H1 (cell line): Measurements from ENCODE around the gene FBN2. TPM values are rescaled to one million over a fixed set of nuclear protein-coding genes. Genes with fewer than 3 reads are reported as not detected.

ENCODE experiments used
- CTCF ChIA-PET: fragments of 300-600 bp; sonication (Branson Sonifier 250); formaldehyde crosslinking; loops from one replicate; lab custom pipeline; 2021; ENCODE audit not compliant: partially characterized antibody; lab: Charles Lee
- POLR2A ChIA-PET: fragments of 300-600 bp; sonication (Branson Sonifier 250); formaldehyde crosslinking; loops from one replicate; lab custom pipeline; 2021; ENCODE audit warnings: inconsistent platforms; ENCODE audit not compliant: partially characterized antibody; lab: Charles Lee
- DNase-seq, 2 experiments: peaks; one replicate each; pipeline versions ENCODE4 v3.0.0 to v3.0.0-alpha.2; 2010 to 2022; ENCODE audit warnings: low spot score in 2 of 2, low read depth in 1 of 2, mixed read lengths in 1 of 2
- FAIRE-seq: peaks from 2 replicates; lab custom pipeline; 2011; peaks lifted over from hg19 to GRCh38; lab: Jason Lieb, UNC
- H2AFZ ChIP-seq: 2 replicates; pipeline ENCODE4 v1.8.1; 2012; ENCODE audit warnings: low read length, inconsistent platforms
- H2AK5ac ChIP-seq: 2 replicates; pipeline ENCODE4 v1.6.1; 2013; ENCODE audit warnings: low read depth, low read length
- H2BK120ac ChIP-seq: replicated peaks from 2 replicates; pipeline ENCODE3; 2013; ENCODE audit warnings: low read depth, low read length, inconsistent platforms
- H2BK12ac ChIP-seq: 2 replicates; pipeline ENCODE4 v1.6.1; 2013; ENCODE audit warnings: low read depth, low read length
- H2BK15ac ChIP-seq: 2 replicates; pipeline ENCODE4 v1.6.1; 2013; ENCODE audit warnings: low read length
- H2BK20ac ChIP-seq: 2 replicates; pipeline ENCODE4 v1.6.1; 2013; ENCODE audit warnings: low read length
- H2BK5ac ChIP-seq: 2 replicates; pipeline ENCODE4 v1.6.1; 2013; ENCODE audit warnings: low read depth, low read length
- H3K14ac ChIP-seq: 2 replicates; pipeline ENCODE4 v1.6.1; 2013; ENCODE audit warnings: inconsistent platforms; ENCODE audit not compliant: insufficient read length
- H3K18ac ChIP-seq: 2 replicates; pipeline ENCODE4 v1.6.1; 2013; ENCODE audit warnings: low read length; ENCODE audit errors: extremely low read depth
- H3K23ac ChIP-seq: 2 replicates; pipeline ENCODE4 v1.6.1; 2013; ENCODE audit warnings: inconsistent platforms; ENCODE audit not compliant: insufficient read length
- H3K23me2 ChIP-seq: 2 replicates; pipeline ENCODE4 v1.6.1; 2013; ENCODE audit warnings: low read depth, low read length
- H3K27ac ChIP-seq: 2 replicates; pipeline ENCODE4 v1.6.1; 2011; ENCODE audit warnings: low read depth, low read length, inconsistent platforms
- H3K27me3 ChIP-seq, 4 experiments: replicated peaks in 1 of 4; 1 replicate in 1 of 4; 2 replicates in 3 of 4; pipeline versions ENCODE4 v1.6.1 to v1.8.1; 2011 to 2013; ENCODE audit warnings: low read length in 3 of 4, mild to moderate bottlenecking in 3 of 4, inconsistent platforms in 2 of 4, mixed read lengths in 2 of 4, moderate library complexity in 1 of 4; ENCODE audit not compliant: control insufficient read depth in 3 of 4, insufficient read depth in 3 of 4; ENCODE audit errors: extremely low read depth in 1 of 4
- H3K36me3 ChIP-seq, 4 experiments: 2 replicates each; pipeline versions ENCODE4 v1.6.1 to v1.8.1; 2011 to 2013; ENCODE audit warnings: mild to moderate bottlenecking in 4 of 4, low read length in 3 of 4, moderate library complexity in 2 of 4, control low read depth in 1 of 4, inconsistent platforms in 1 of 4; ENCODE audit not compliant: insufficient read depth in 4 of 4, control insufficient read depth in 2 of 4
- H3K4ac ChIP-seq: replicated peaks from 2 replicates; pipeline ENCODE3; 2013; ENCODE audit warnings: low read length, low read depth, mixed read lengths, inconsistent platforms; ENCODE audit not compliant: insufficient read length
- H3K4me1 ChIP-seq, 4 experiments: replicated peaks in 1 of 4; 1 replicate in 1 of 4; 2 replicates in 3 of 4; pipeline versions ENCODE4 v1.6.1 to v1.8.1; 2011 to 2013; ENCODE audit warnings: low read length in 3 of 4, inconsistent platforms in 2 of 4, mixed read lengths in 1 of 4; ENCODE audit not compliant: insufficient read depth in 4 of 4, control insufficient read depth in 3 of 4
- H3K4me2 ChIP-seq, 2 experiments: 2 replicates each; pipeline versions ENCODE4 v1.6.1 to v1.8.1; 2011 to 2013; ENCODE audit warnings: low read depth in 2 of 2, low read length in 2 of 2, control low read depth in 1 of 2, inconsistent platforms in 1 of 2, mild to moderate bottlenecking in 1 of 2; ENCODE audit not compliant: insufficient read depth in 1 of 2
- H3K4me3 ChIP-seq, 4 experiments: fragments of 200-600, 300-600 bp in 1 of 4; sonication (generic), shearing (Covaris generic), sonication (Bioruptor Twin) in 1 of 4; 2 replicates each; pipeline versions ENCODE4 v1.5.1 to v1.8.1; 2011 to 2016; ENCODE audit warnings: low read length in 4 of 4, low read depth in 3 of 4, control low read depth in 2 of 4, inconsistent platforms in 2 of 4, mild to moderate bottlenecking in 2 of 4, mixed read lengths in 1 of 4, moderate library complexity in 1 of 4; ENCODE audit not compliant: insufficient read depth in 2 of 4; ENCODE audit errors: extremely low read depth in 1 of 4
- H3K56ac ChIP-seq: replicated peaks from 2 replicates; pipeline ENCODE3; 2013; ENCODE audit warnings: low read depth, mild to moderate bottlenecking, mixed read lengths, low read length, inconsistent platforms; ENCODE audit not compliant: insufficient read length
- H3K79me1 ChIP-seq: 2 replicates; pipeline ENCODE4 v1.6.1; 2013; ENCODE audit warnings: low read depth, low read length, control low read depth
- H3K79me2 ChIP-seq, 2 experiments: 2 replicates each; pipeline versions ENCODE4 v1.6.1 to v1.8.1; 2012 to 2013; ENCODE audit warnings: low read length in 2 of 2, mild to moderate bottlenecking in 2 of 2, inconsistent platforms in 1 of 2; ENCODE audit not compliant: insufficient read depth in 2 of 2, control insufficient read depth in 1 of 2
- H3K9ac ChIP-seq, 4 experiments: replicated peaks in 1 of 4; 1 replicate in 1 of 4; 2 replicates in 3 of 4; pipeline versions ENCODE4 v1.6.1 to v1.8.1; 2011 to 2013; ENCODE audit warnings: low read depth in 3 of 4, low read length in 3 of 4, control low read depth in 2 of 4, mild to moderate bottlenecking in 2 of 4, moderate library complexity in 2 of 4, inconsistent platforms in 1 of 4; ENCODE audit errors: extremely low read depth in 1 of 4
- H3K9me3 ChIP-seq, 2 experiments: 2 replicates each; pipeline versions ENCODE4 v1.6.1 to v1.8.1; 2012 to 2013; ENCODE audit warnings: mild to moderate bottlenecking in 2 of 2, moderate library complexity in 2 of 2, control low read depth in 1 of 2, inconsistent platforms in 1 of 2, low read depth in 1 of 2, low read length in 1 of 2, mixed read lengths in 1 of 2; ENCODE audit not compliant: insufficient read depth in 2 of 2
- H4K20me1 ChIP-seq, 2 experiments: replicated peaks in 1 of 2; 2 replicates each; pipeline versions ENCODE3 to v1.8.1; 2011 to 2013; ENCODE audit warnings: inconsistent platforms in 2 of 2, low read length in 2 of 2, mild to moderate bottlenecking in 1 of 2; ENCODE audit not compliant: insufficient read depth in 2 of 2, control insufficient read depth in 1 of 2
- H4K5ac ChIP-seq: 2 replicates; pipeline ENCODE4 v1.6.1; 2013; ENCODE audit warnings: low read length, low read depth, mixed read lengths, inconsistent platforms; ENCODE audit not compliant: insufficient read length
- H4K8ac ChIP-seq: 2 replicates; pipeline ENCODE4 v1.8.0; 2013; ENCODE audit warnings: mild to moderate bottlenecking, moderate library complexity, low read length, inconsistent platforms; ENCODE audit not compliant: insufficient read depth; ENCODE audit errors: extremely low read depth
- H4K91ac ChIP-seq: replicated peaks from 2 replicates; pipeline ENCODE3; 2013; ENCODE audit warnings: low read length, mixed read lengths, inconsistent platforms; ENCODE audit not compliant: insufficient read length
- BACH1 ChIP-seq: IDR thresholded peaks from 2 replicates; pipeline ENCODE4 v1.6.1; 2012; ENCODE audit warnings: low read length, improper control_type of control experiment
- CBX5 ChIP-seq: fragments of 300-800, 300-1000 bp; sonication (generic); IDR thresholded peaks from 2 replicates; pipeline ENCODE4 v1.7.1; 2016; ENCODE audit warnings: antibody characterized with exemption, low read length, low read depth
- CTCF ChIP-seq, 3 experiments: IDR thresholded peaks; 1 replicate in 2 of 3; 2 replicates in 1 of 3; pipeline versions ENCODE4 v1.5.1 to v1.6.1; 2011; ENCODE audit warnings: low read length in 3 of 3, mild to moderate bottlenecking in 3 of 3, inconsistent platforms in 2 of 3, low read depth in 1 of 3, moderate library complexity in 1 of 3; ENCODE audit not compliant: insufficient read depth in 1 of 3; ENCODE audit errors: control extremely low read depth in 1 of 3
- FOSL1 ChIP-seq: IDR thresholded peaks from 2 replicates; pipeline ENCODE4 v1.6.1; 2011; ENCODE audit warnings: mild to moderate bottlenecking, low read depth, low read length, moderate library complexity; ENCODE audit not compliant: insufficient read depth
- KDM4A ChIP-seq: IDR thresholded peaks from one replicate; pipeline ENCODE4 v1.7.1; 2012; ENCODE audit warnings: low read depth, mild to moderate bottlenecking, moderate library complexity, low read length, inconsistent platforms; ENCODE audit not compliant: severe bottlenecking
- POLR2AphosphoS5 ChIP-seq: IDR thresholded peaks from 2 replicates; pipeline ENCODE4 v1.6.1; 2011; ENCODE audit warnings: low read depth, low read length
- RFX5 ChIP-seq: IDR thresholded peaks from 2 replicates; pipeline ENCODE4 v1.6.1; 2011; ENCODE audit warnings: low read depth, low read length, improper control_type of control experiment, borderline replicate concordance
- RXRA ChIP-seq: IDR thresholded peaks from 2 replicates; pipeline ENCODE4 v1.6.1; 2011; ENCODE audit warnings: low read depth, mild to moderate bottlenecking, low read length, moderate library complexity; ENCODE audit not compliant: insufficient read depth
- SAP30 ChIP-seq: fragments of 300-600 bp; sonication (generic); IDR thresholded peaks from 2 replicates; pipeline ENCODE4 v1.7.1; 2012; ENCODE audit warnings: low read length, moderate library complexity, mild to moderate bottlenecking, inconsistent platforms; ENCODE audit not compliant: insufficient read depth, insufficient replicate concordance
- SIRT6 ChIP-seq: IDR thresholded peaks from one replicate; pipeline ENCODE4 v1.7.1; 2012; ENCODE audit warnings: low read length, inconsistent platforms
- SUZ12 ChIP-seq: fragments of 200-600 bp; sonication (generic); IDR thresholded peaks from 2 replicates; pipeline ENCODE4 v1.6.1; 2012; ENCODE audit warnings: mild to moderate bottlenecking, inconsistent platforms, low read length, moderate library complexity, mixed read lengths
- ZNF274 ChIP-seq: IDR thresholded peaks from 2 replicates; pipeline ENCODE4 v1.7.0; 2012; ENCODE audit warnings: low read length, borderline replicate concordance; ENCODE audit errors: extremely low read depth
- WGBS, 2 experiments: shearing (Covaris generic) in 1 of 2; methylation state at CpG; one replicate each; pipeline versions ENCODE4 v1.1.6 to v1.1.7; 2013 to 2015; ENCODE audit warnings: low lambda C conversion rate in 2 of 2, mixed read lengths in 2 of 2, inconsistent platforms in 1 of 2, low coverage in 1 of 2, missing lambda C conversion rate in 1 of 2; ENCODE audit not compliant: insufficient replicate concordance in 2 of 2, insufficient coverage in 1 of 2, insufficient read length in 1 of 2; ENCODE audit errors: extremely low coverage in 1 of 2, missing lambda C conversion rate in 1 of 2; 5-methylcytosine and 5-hydroxymethylcytosine counted together
- polyA plus RNA-seq, 7 experiments: library from polyadenylated mRNA; depleted of rRNA in 3 of 7; stranded (reverse) in 5 of 7; unstranded in 2 of 7; fragments of >200 nt in 5 of 7; fragments of 200-250 nt in 2 of 7; gene quantifications; 1 replicate in 5 of 7; 2 replicates in 1 of 7; 4 replicates in 1 of 7; pipeline versions ENCODE4 v1.2.1 to v1.2.3, GENCODE V29; 2011 to 2013; ENCODE audit warnings: missing spikeins in 2 of 7, mixed read lengths in 2 of 7
- total RNA-seq: library from RNA; stranded (reverse); fragmentation: NEBNext Ultra II Directional; extraction: Animal tissue kit (Norgen Biotek cat#: 25700); gene quantifications from 2 replicates; pipeline ENCODE4 v1.2.1, GENCODE V29; 2021

Gene FBN2
- total and polyA plus RNA-seq, 2 of the 8 experiments (the other 6 are each of a cell fraction or from before 2014, with no cell fraction given), result 14.1 to 16.3 TPM

- H2BK20ac ChIP-seq, result no peak overlapping the region
- H3K4ac ChIP-seq, result no peak overlapping the region
- CTCF ChIA-PET, result interaction anchor here (1.1 kb wide), 1 partner anchor 403 kb away, joined by 3 read pairs; no protein-coding TSS in a partner anchor
- no peak overlapping the region for H2AFZ ChIP-seq
- H2BK12ac ChIP-seq, result no peak overlapping the region
- H3K18ac ChIP-seq, result no peak overlapping the region
- H3K23ac ChIP-seq, result no peak overlapping the region
- H2BK120ac ChIP-seq, result no peak overlapping the region
- 67% methylated on average over 1 of the region's 1 CpG; no CpG with 5 or more reads in 1 of the 2 experiments for WGBS, 2 experiments
- H3K79me1 ChIP-seq, result no peaks in the 10 kb centered on the region
- H3K4me2 ChIP-seq, result no peak overlapping the region
- POLR2A ChIA-PET, result no interaction called here
- H3K56ac ChIP-seq, result no peak overlapping the region
- H3K79me2 ChIP-seq, result no peaks in the 10 kb centered on the region
- 0 out of 4 replicates have a peak, but pooled peaks cover 0 to 4% of the 10 kb centered on the region in 2 experiments for H3K9me3 ChIP-seq
- no peak for DNase-seq
- no peaks in the 10 kb centered on the region for H4K20me1 ChIP-seq
- H3K36me3 ChIP-seq, result no peaks in the 10 kb centered on the region
- no peak overlapping the region for H4K91ac ChIP-seq
- no peaks in the 10 kb centered on the region for H3K4me1 ChIP-seq
- no peak overlapping the region for H3K27ac ChIP-seq
- no peaks in the 10 kb centered on the region for H3K27me3 ChIP-seq
- H3K23me2 ChIP-seq, result no peaks in the 10 kb centered on the region
- H4K5ac ChIP-seq, result no peak overlapping the region
- no peak overlapping the region for H4K8ac ChIP-seq
- H2BK15ac ChIP-seq, result no peak overlapping the region
- no peak for FAIRE-seq
- H3K14ac ChIP-seq, result no peak overlapping the region
- H3K9ac ChIP-seq, result no peak overlapping the region
- H2BK5ac ChIP-seq, result no peak overlapping the region
- no peak overlapping the region for H2AK5ac ChIP-seq
- no peak overlapping the region for H3K4me3 ChIP-seq
- TF ChIP-seq RFX5 (no peak), BACH1 (no peak), SIRT6 (no peak), POLR2AphosphoS5 (no peak), FOSL1 (no peak), KDM4A (no peak), CBX5 (no peak), SAP30 (no peak), ZNF274 (no peak), RXRA (no peak), CTCF (IDR thresholded peaks at IDR 0.05; ENCODE audit: control extremely low read depth in 1 of 3, insufficient read depth in 1 of 3, low read depth in 1 of 3, low read length in 3 of 3) (no peak), SUZ12 (no peak)
These were observed 285.8 kb downstream of the FBN2 start for GRCh38 chr5:128252196-128252595.
